SU-DHL-6 (cell line): ENCODE results near the gene RNF130.

Experiments
- CTCF ChIP-seq: fragments of 200-600 bp; sonication (generic); IDR thresholded peaks from one replicate; pipeline ENCODE4 v1.5.1; 2017; ENCODE audit warnings: antibody characterized with exemption, mild to moderate bottlenecking, low read length, moderate library complexity; ENCODE audit not compliant: insufficient read depth, poor library complexity, severe bottlenecking
- EZH2phosphoT487 ChIP-seq: fragments of 200-600 bp; sonication (generic), shearing (Covaris generic); conservative IDR thresholded peaks from 2 replicates; pipeline ENCODE4 v1.6.1; 2018; ENCODE audit warnings: mild to moderate bottlenecking, antibody characterized with exemption, low read length, moderate library complexity, mixed read lengths

GRCh38 chr5:180098526-180098925 is 27.0 kb upstream of the RNF130 start:
- TF ChIP-seq EZH2phosphoT487 (no peak), CTCF (no peak)
